Glutamatergic neuron (in vitro differentiated cells): ENCODE measurements around the gene GPC6. TPM values are rescaled to one million over a fixed set of nuclear protein-coding genes. Genes with fewer than 3 reads are reported as not detected.

Experiments used
- DNase-seq: peaks from one replicate; pipeline ENCODE4 v3.0.0; 2022
- H3K27ac Mint-ChIP-seq: one replicate; pipeline ENCODE4 v1.8.0; 2020; ENCODE audit warnings: mild to moderate bottlenecking, mixed read lengths, inconsistent platforms; ENCODE audit not compliant: unreplicated experiment
- H3K27me3 Mint-ChIP-seq: one replicate; pipeline ENCODE4 v1.8.0; 2020; ENCODE audit warnings: mild to moderate bottlenecking, moderate library complexity, mixed read lengths, inconsistent platforms; ENCODE audit not compliant: unreplicated experiment
- H3K36me3 Mint-ChIP-seq: one replicate; pipeline ENCODE4 v1.8.0; 2020; ENCODE audit warnings: mild to moderate bottlenecking, mixed read lengths, inconsistent platforms; ENCODE audit not compliant: unreplicated experiment
- H3K4me1 Mint-ChIP-seq: one replicate; pipeline ENCODE4 v1.8.0; 2020; ENCODE audit warnings: mild to moderate bottlenecking, low read depth, mixed read lengths, inconsistent platforms; ENCODE audit not compliant: unreplicated experiment
- H3K4me3 Mint-ChIP-seq: one replicate; pipeline ENCODE4 v1.8.0; 2020; ENCODE audit warnings: mild to moderate bottlenecking, mixed read lengths, inconsistent platforms; ENCODE audit not compliant: unreplicated experiment
- H3K9me3 Mint-ChIP-seq: one replicate; pipeline ENCODE4 v1.8.0; 2020; ENCODE audit warnings: mild to moderate bottlenecking, moderate library complexity, mixed read lengths, inconsistent platforms; ENCODE audit not compliant: unreplicated experiment
- CTCF ChIP-seq: fragments of 200-600 bp; sonication (generic); IDR thresholded peaks from one replicate; pipeline ENCODE4 v1.5.0; 2021; ENCODE audit not compliant: partially characterized antibody, unreplicated experiment
- total RNA-seq: library from RNA; stranded (reverse); fragmentation: NEBNext Ultra II Directional; extraction: Animal tissue kit (Norgen Biotek cat#: 25700); gene quantifications from one replicate; pipeline ENCODE4 v1.2.1, GENCODE V29; 2021; ENCODE audit not compliant: unreplicated experiment

GPC6 gene
- total RNA-seq, 1 donor from 2014 or later: 11.8 TPM

- H3K36me3 Mint-ChIP-seq: no peaks in the 10 kb centered on the region
- no peak for DNase-seq
- H3K4me1 Mint-ChIP-seq: peaks cover 8% of the 10 kb centered on the region
- no peak for TF ChIP-seq CTCF
- no peak overlapping the region for H3K27ac Mint-ChIP-seq
- H3K27me3 Mint-ChIP-seq: no peaks in the 10 kb centered on the region
- H3K4me3 Mint-ChIP-seq: no peak overlapping the region
- peaks cover 4% of the 10 kb centered on the region for H3K9me3 Mint-ChIP-seq
These were observed 725.3 kb downstream of the GPC6 start for GRCh38 chr13:93951951-93952350.

- no peak overlapping the region for H3K4me3 Mint-ChIP-seq
- DNase-seq: no peak
- H3K9me3 Mint-ChIP-seq: peaks cover 4% of the 10 kb centered on the region
- no peaks in the 10 kb centered on the region for H3K36me3 Mint-ChIP-seq
- peaks cover 8% of the 10 kb centered on the region for H3K4me1 Mint-ChIP-seq
- no peaks in the 10 kb centered on the region for H3K27me3 Mint-ChIP-seq
- no peak for TF ChIP-seq CTCF
- no peak overlapping the region for H3K27ac Mint-ChIP-seq
These were observed 727.2 kb downstream of the GPC6 start for GRCh38 chr13:93953841-93954240.

GRCh38 chr13:93955904-93956303 lies 729.3 kb downstream of the GPC6 start:
- no peak for DNase-seq
- no peaks in the 10 kb centered on the region for H3K36me3 Mint-ChIP-seq

GRCh38 chr13:93956426-93956825 lies 729.8 kb downstream of the GPC6 start:
- peaks cover 8% of the 10 kb centered on the region for H3K4me1 Mint-ChIP-seq
- H3K36me3 Mint-ChIP-seq: no peaks in the 10 kb centered on the region
- DNase-seq: no peak
- H3K4me3 Mint-ChIP-seq: no peak overlapping the region
- TF ChIP-seq CTCF: no peak
- peaks cover 4% of the 10 kb centered on the region for H3K9me3 Mint-ChIP-seq
- H3K27me3 Mint-ChIP-seq: no peaks in the 10 kb centered on the region
- H3K27ac Mint-ChIP-seq: no peak overlapping the region

More at GRCh38 chr13:93955904-93956303, 729.3 kb downstream of the GPC6 start:
- Mint-ChIP-seq H3K4me3 (no peak overlapping the region), H3K9me3 (peaks cover 4% of the 10 kb centered on the region), H3K27me3 (no peaks in the 10 kb centered on the region), H3K27ac (no peak overlapping the region), H3K4me1 (peaks cover 8% of the 10 kb centered on the region)
- no peak for TF ChIP-seq CTCF

GRCh38 chr13:93957371-93957770 lies 730.8 kb downstream of the GPC6 start:
- DNase-seq: no peak
- TF ChIP-seq CTCF: no peak
- peaks cover 8% of the 10 kb centered on the region for H3K4me1 Mint-ChIP-seq
- H3K4me3 Mint-ChIP-seq: no peak overlapping the region
- peaks cover 4% of the 10 kb centered on the region for H3K9me3 Mint-ChIP-seq
- H3K36me3 Mint-ChIP-seq: no peaks in the 10 kb centered on the region
- H3K27me3 Mint-ChIP-seq: no peaks in the 10 kb centered on the region
- H3K27ac Mint-ChIP-seq: no peak overlapping the region
